ENCODE data around the gene OTX1.
"Not testable (repeated sequence)": the region's sequence is repeated elsewhere in the genome, so short reads cannot be mapped to it uniquely, and the experiment has no call there.

The OTX1 gene

DNA sequence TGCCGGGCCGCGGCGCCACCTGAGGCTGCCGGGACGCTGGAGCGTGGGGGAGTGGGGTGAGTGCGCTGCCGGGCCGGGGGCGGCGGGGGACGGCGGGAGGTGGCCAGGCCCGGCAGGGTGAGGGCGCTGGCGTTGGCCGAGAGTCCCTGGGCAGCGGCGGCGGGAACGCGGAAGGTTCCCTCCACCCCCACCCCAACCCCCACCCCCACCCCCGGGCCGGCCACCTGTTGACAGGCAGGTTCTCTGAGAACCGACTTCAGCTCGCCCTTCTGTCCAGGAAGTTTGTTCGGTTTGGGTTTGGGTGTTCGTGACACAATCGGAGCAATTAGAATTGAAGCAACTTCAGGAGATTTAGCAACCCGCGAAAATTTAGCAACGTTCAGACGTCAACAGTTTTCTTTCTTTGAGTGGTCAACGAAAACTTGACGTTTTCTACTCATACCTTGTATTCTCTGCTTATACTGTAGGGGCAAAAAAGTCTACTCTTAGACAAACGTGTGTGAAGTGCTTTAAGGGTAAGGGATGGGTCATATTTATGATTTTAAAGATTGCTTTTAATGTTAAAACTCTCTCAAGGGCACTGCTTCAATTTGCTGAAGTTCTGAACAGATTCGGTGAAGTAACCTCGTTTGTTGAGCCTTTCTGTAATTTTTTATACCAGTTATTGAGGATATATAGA, 9.3 kb downstream of the OTX1 start:
- peak; percentile 69 to 70 for DNase-seq

DNA sequence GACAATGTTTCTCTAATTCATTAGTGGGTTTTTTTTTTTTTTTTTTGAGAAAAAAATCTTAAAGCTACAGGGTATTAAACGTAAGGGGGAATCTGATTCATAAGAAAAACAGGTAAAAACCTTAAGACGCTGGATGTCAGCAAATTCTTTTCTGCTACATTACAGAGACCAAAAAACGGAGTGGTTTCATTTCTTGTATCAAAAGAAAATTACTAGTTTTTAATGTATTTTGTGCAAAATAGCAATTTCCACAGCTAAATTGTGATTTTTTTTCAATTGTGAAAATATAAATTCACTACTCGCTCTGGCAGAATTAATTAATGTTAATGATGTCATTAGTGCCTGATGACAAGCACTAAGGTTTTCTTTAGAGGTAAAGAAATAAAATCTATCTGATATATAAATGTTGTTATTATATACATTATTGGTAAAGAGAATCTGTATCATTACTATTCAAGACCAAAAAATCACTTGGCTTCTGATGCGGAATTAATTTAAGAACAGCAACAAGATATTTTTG, 9.9 kb downstream of the OTX1 start:
- DNase-seq: no peak

GRCh38 chr2:63064197-63064596, 13.6 kb downstream of the OTX1 start:
- no peak for DNase-seq

GRCh38 chr2:63064661-63065060, 14.0 kb downstream of the OTX1 start:
- DNase-seq: no peak

GRCh38 chr2:63066265-63066664, 15.6 kb downstream of the OTX1 start:
- no peak for DNase-seq

DNA sequence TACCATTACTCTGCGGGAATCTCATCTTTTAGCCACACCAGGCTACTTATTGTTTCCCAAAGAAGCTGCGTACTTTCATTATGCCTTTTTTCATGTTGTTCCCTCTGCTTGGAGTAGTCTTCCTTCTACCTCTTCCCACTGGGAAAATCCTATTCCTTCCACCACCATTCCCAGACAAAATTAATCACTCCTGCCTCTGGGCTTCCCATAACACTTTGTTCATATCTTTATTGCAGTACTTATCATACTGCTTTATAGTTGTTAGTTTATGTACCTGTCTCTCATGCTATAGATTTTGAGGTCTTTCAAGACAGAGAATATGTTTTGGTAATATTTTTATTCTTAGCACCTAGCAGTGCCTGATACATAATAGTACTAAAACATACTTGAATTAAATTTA, 16.2 kb downstream of the OTX1 start:
- no peak for DNase-seq

DNA sequence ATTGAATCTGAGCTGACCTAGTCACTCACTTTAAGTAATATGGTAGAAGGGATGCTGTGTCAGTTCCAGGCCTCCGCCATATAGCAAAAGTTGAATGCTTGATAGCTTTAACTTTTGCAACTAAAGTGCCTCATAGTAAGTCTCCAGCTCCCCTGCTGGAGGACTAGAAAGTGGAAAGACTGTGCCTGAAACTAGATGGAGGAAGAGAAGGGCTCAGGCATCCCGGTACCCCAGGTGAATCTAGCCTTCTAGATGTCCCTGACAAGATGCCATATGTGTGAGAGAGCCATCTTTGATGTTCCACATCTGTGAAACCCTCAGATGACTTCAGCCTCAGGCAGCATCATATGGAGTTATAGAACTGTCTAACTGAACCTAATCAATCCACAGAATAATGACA, 21.0 kb downstream of the OTX1 start:
- no peak for DNase-seq

GRCh38 chr2:63073994-63074393, 23.4 kb downstream of the OTX1 start:
- DNase-seq: no peak

- DNase-seq: not testable (repeated sequence)
These were observed 23.8 kb downstream of the OTX1 start for GRCh38 chr2:63074399-63074798.

GRCh38 chr2:63078852-63079606, 28.4 kb downstream of the OTX1 start:
- DNase-seq: peak; percentile 17 to 30

- DNase-seq: no peak
These were observed 30.8 kb downstream of the OTX1 start for GRCh38 chr2:63081404-63081803.

DNA sequence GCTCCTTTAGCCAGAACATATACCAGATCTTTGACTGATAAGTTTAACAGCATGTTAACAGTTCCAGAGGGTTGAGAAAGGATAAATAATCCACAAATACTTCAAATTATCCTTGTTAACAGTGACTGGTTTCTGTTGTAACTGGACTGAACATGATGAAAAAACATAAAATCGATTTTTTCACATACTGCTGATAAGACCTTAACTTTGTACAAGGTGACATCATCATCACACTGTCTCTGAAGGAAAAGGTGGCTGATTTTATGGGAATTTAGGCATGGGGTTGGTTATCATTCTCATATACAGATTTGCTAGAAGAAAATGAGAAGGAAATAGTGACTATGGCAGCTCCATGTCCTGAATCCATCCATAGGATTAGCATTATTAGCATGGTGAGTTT, 36.1 kb downstream of the OTX1 start:
- no peak for DNase-seq

DNA sequence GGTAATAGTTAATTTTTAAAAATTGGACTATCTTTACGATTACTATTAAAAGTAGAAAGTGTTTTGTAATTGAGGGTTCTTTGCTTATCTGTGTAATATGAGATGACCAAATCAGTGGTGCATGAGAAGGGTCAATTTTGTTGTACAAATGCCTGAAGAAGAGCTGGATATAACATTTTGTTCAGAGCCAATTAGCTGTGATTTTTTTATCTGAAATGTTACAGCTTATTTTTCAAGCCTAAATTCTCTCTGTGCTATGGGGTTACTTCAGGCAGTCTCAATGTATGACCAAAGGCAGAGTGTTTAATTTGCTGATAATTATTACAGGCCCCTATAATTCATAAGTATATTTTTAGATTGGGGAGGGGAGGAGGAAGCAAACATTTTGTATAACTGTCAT, 41.8 kb downstream of the OTX1 start:
- no peak for DNase-seq

DNA sequence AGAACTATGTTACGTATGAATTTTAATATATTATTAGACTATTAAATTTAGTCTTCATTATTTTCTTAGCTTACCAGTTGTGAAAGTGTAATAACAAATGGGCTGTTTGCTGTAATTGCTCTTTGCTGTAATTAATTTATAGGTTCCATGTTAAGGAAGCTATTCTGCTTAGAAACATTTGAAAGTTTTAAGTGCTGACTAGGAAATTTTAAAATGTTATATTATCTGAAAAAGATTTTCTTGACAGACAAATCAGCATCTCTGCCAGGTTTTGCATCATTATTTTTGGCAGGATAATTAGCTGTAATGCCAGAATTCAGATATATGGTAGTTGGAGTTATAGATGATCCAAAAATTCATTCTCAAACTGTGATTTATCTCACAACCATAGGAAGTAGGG, 42.2 kb downstream of the OTX1 start:
- no peak for DNase-seq

DNA sequence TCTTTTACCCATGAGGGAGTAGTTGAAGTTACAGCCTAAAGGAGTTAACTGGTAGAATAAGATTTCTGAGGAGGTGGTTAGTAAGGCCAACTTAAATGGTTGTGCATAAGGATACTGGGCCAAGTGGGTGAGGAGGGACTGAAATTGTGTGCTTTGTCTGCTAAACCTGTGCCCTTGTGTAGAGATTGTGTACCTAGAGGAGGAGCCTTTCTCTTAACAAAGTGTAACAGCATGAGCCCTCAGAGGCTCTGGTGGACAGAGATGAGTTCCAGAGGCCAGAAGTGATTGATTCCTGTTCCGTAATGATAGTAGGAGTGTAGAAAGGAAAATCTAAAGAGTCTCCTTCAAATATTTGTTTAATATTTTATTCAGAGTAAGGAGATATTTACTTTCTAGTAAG, 42.9 kb downstream of the OTX1 start:
- DNase-seq: no peak

DNA sequence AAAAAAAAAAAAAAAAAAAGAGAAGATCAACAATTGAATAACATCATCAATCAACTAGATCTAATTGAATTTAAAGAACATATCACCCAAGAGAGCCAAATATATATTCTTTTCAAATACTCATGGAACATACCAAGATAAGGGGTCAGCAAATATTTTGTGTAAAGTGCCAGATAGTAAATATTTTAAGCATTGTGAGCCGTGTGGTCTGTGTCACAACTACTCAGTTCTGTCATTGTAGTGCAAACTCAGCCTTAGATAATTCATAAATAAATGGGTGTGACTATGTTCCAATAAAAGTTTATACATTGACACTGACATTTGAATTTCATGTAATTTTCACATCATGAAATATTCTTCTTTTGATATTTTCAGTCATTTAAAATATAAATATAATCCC, 45.9 kb downstream of the OTX1 start:
- no peak for DNase-seq

GRCh38 chr2:63099032-63099431, 48.4 kb downstream of the OTX1 start:
- DNase-seq: no peak

DNA sequence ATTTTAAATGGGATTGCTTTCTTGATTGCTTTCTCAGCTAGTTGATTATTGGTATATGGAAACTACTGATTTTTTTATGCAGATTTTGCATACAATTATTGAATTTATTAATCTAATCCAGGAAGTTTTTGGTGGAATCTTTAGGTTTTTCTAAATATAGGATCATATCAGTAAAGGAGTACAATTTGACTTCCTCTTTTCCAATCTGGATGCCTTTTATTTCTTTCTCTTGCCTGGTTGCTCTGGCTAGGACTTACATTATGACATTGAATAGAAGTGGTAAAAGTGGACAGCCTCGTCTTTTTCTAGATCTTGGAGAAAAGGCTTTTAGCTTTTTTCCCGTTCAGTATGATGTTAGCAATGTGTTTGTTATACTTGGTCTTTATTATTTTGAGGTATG, 51.3 kb downstream of the OTX1 start:
- no peak for DNase-seq

- no peak for DNase-seq
These were observed 53.9 kb downstream of the OTX1 start for GRCh38 chr2:63104482-63104881.
